Glutamatergic neuron (in vitro differentiated cells): ENCODE data around the gene CORO7. TPM values are rescaled to one million over a fixed set of nuclear protein-coding genes. Genes with fewer than 3 reads are reported as not detected.

Source experiments
- DNase-seq: peaks from one replicate; pipeline ENCODE4 v3.0.0; 2022
- H3K27ac Mint-ChIP-seq: one replicate; pipeline ENCODE4 v1.8.0; 2020; ENCODE audit warnings: mild to moderate bottlenecking, mixed read lengths, inconsistent platforms; ENCODE audit not compliant: unreplicated experiment
- H3K27me3 Mint-ChIP-seq: one replicate; pipeline ENCODE4 v1.8.0; 2020; ENCODE audit warnings: mild to moderate bottlenecking, moderate library complexity, mixed read lengths, inconsistent platforms; ENCODE audit not compliant: unreplicated experiment
- H3K36me3 Mint-ChIP-seq: one replicate; pipeline ENCODE4 v1.8.0; 2020; ENCODE audit warnings: mild to moderate bottlenecking, mixed read lengths, inconsistent platforms; ENCODE audit not compliant: unreplicated experiment
- H3K4me1 Mint-ChIP-seq: one replicate; pipeline ENCODE4 v1.8.0; 2020; ENCODE audit warnings: mild to moderate bottlenecking, low read depth, mixed read lengths, inconsistent platforms; ENCODE audit not compliant: unreplicated experiment
- H3K4me3 Mint-ChIP-seq: one replicate; pipeline ENCODE4 v1.8.0; 2020; ENCODE audit warnings: mild to moderate bottlenecking, mixed read lengths, inconsistent platforms; ENCODE audit not compliant: unreplicated experiment
- H3K9me3 Mint-ChIP-seq: one replicate; pipeline ENCODE4 v1.8.0; 2020; ENCODE audit warnings: mild to moderate bottlenecking, moderate library complexity, mixed read lengths, inconsistent platforms; ENCODE audit not compliant: unreplicated experiment
- total RNA-seq: library from RNA; stranded (reverse); fragmentation: NEBNext Ultra II Directional; extraction: Animal tissue kit (Norgen Biotek cat#: 25700); gene quantifications from one replicate; pipeline ENCODE4 v1.2.1, GENCODE V29; 2021; ENCODE audit not compliant: unreplicated experiment
- TF ChIP-seq, protein P1 (sequence below): fragments of 200-600 bp; sonication (generic); IDR thresholded peaks from one replicate; pipeline ENCODE4 v1.5.0; 2021; ENCODE audit not compliant: partially characterized antibody, unreplicated experiment

CORO7 gene
- total RNA-seq, 1 donor from 2014 or later, result 200 TPM

DNA sequence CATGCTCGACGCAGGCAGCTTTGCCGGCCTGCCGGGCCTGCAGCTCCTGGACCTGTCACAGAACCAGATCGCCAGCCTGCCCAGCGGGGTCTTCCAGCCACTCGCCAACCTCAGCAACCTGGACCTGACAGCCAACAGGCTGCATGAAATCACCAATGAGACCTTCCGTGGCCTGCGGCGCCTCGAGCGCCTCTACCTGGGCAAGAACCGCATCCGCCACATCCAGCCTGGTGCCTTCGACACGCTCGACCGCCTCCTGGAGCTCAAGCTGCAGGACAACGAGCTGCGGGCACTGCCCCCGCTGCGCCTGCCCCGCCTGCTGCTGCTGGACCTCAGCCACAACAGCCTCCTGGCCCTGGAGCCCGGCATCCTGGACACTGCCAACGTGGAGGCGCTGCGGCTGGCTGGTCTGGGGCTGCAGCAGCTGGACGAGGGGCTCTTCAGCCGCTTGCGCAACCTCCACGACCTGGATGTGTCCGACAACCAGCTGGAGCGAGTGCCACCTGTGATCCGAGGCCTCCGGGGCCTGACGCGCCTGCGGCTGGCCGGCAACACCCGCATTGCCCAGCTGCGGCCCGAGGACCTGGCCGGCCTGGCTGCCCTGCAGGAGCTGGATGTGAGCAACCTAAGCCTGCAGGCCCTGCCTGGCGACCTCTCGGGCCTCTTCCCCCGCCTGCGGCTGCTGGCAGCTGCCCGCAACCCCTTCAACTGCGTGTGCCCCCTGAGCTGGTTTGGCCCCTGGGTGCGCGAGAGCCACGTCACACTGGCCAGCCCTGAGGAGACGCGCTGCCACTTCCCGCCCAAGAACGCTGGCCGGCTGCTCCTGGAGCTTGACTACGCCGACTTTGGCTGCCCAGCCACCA, 35.1 kb downstream of the CORO7 start:
- DNase-seq, result peak; percentile 9
- H3K4me1 Mint-ChIP-seq, result peaks cover 7% of the 10 kb centered on the region
- TF ChIP-seq, protein P1, sequence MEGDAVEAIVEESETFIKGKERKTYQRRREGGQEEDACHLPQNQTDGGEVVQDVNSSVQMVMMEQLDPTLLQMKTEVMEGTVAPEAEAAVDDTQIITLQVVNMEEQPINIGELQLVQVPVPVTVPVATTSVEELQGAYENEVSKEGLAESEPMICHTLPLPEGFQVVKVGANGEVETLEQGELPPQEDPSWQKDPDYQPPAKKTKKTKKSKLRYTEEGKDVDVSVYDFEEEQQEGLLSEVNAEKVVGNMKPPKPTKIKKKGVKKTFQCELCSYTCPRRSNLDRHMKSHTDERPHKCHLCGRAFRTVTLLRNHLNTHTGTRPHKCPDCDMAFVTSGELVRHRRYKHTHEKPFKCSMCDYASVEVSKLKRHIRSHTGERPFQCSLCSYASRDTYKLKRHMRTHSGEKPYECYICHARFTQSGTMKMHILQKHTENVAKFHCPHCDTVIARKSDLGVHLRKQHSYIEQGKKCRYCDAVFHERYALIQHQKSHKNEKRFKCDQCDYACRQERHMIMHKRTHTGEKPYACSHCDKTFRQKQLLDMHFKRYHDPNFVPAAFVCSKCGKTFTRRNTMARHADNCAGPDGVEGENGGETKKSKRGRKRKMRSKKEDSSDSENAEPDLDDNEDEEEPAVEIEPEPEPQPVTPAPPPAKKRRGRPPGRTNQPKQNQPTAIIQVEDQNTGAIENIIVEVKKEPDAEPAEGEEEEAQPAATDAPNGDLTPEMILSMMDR, result no peak
- no peak overlapping the region for H3K4me3 Mint-ChIP-seq
- H3K27me3 Mint-ChIP-seq, result peaks cover 14% of the 10 kb centered on the region
- peaks cover 4% of the 10 kb centered on the region for H3K9me3 Mint-ChIP-seq
- H3K27ac Mint-ChIP-seq, result no peak overlapping the region
- no peaks in the 10 kb centered on the region for H3K36me3 Mint-ChIP-seq

DNA sequence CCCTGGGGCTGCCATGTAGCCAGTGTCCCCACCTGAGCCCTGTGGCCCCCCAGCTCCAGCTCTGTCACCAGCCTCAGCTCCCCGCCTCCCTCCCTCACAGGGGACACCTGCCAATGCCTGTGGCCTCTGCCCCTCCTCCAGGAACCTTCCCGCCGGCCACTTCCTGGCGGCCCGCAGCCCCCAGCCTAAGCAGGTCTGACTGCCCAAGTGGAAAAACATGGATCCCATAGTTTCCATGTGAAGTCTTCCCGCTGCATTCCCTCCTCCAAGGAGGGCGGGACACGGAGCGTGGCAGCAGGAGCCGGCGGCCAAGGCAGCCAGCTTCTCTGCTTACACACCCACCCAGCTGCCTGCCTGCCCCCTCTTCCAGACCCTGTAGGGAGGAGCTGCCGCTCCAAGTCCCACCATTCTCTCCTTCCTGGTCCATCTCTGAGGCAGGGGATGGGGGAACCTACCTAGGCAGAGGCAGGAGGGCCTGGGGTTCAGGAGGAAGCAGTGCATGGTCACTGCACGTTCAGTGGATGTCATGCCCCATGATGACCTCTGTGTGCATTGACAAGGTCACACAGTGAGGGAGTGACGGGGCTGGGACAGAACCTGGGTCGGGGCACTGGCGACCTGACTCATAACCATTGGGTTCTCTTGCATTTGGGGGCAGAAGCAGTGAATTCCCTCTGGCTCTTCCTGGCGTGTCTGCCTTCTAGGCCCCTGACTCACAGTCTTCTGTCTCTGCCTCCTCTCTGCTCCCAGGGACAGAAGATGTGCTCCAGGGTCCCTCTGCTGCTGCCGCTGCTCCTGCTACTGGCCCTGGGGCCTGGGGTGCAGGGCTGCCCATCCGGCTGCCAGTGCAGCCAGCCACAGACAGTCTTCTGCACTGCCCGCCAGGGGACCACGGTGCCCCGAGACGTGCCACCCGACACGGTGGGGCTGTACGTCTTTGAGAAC, 36.0 kb downstream of the CORO7 start:
- Mint-ChIP-seq H3K4me3 (no peak overlapping the region), H3K36me3 (no peaks in the 10 kb centered on the region), H3K4me1 (peaks cover 8% of the 10 kb centered on the region), H3K27ac (no peak overlapping the region), H3K27me3 (peaks cover 15% of the 10 kb centered on the region), H3K9me3 (peaks cover 4% of the 10 kb centered on the region)
- TF ChIP-seq, protein P1, result no peak
- DNase-seq, result no peak

DNA sequence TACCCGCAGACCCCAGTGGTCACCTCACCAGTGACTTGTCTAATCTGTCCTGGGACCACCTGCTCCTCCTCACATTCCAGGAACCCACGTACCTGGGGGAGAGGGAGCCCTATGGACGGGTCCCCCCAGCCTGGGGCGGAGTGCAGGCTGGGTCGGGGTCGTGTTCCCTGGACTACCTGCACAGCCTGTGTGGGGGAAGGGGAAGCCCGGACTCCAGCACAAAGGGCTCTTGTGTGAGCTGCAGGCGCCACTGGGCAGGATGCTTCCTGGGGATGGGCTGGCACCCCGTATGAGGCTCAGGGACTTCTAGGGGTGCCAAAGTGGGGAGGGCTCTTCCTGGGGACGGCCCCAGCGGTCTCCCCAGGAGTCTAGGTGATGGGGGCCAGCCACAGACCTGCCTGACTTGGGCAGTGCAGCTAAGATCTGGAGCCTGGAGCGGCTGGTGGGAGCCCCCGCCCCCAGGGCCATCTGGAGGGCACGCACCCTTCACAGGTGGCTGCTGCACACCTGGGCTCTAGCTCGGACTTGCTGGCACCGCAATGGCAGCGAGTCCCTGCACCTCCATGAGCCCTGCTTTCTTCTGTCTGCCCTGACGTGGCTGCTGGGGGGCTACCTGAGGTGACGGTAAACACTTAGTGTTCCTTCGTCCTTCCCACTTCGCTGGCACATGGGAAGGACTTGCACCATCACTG, 37.3 kb downstream of the CORO7 start:
- DNase-seq, result no peak
- H3K4me1 Mint-ChIP-seq, result peaks cover 7% of the 10 kb centered on the region
- H3K9me3 Mint-ChIP-seq, result peaks cover 4% of the 10 kb centered on the region
- H3K27ac Mint-ChIP-seq, result no peak overlapping the region
- peaks cover 14% of the 10 kb centered on the region for H3K27me3 Mint-ChIP-seq
- no peaks in the 10 kb centered on the region for H3K36me3 Mint-ChIP-seq
- no peak overlapping the region for H3K4me3 Mint-ChIP-seq
- TF ChIP-seq, protein P1, result no peak

DNA sequence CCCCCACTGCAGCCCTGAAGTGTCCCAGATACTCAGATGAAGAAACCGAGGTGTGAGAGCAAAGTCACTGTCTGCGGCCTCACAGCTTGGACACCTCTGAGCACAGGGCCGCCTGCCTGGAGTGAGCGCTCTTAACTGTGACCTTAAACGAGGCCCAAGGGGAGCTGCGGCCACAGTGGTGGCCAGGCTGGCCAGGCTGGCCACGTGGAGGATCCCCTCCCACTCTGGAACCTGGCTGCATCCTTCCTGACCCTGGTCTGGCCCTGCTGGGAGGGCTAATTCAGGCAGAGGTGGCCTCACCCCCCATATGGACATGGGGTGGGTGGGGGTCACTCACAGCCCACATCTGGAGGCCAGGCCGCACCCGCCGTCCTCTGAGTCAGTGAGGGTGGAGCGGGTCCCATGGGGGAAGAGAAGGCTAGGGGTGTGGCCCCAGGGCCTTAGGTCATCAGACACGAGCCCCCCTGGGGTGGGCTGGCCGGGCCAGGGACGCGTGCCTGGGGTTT, 38.2 kb downstream of the CORO7 start:
- H3K4me3 Mint-ChIP-seq, result no peak overlapping the region
- H3K27ac Mint-ChIP-seq, result no peak overlapping the region
- H3K9me3 Mint-ChIP-seq, result peaks cover 2% of the 10 kb centered on the region
- peaks cover 7% of the 10 kb centered on the region for H3K4me1 Mint-ChIP-seq
- no peaks in the 10 kb centered on the region for H3K36me3 Mint-ChIP-seq
- H3K27me3 Mint-ChIP-seq, result peaks cover 12% of the 10 kb centered on the region
- TF ChIP-seq, protein P1, result no peak
- DNase-seq, result no peak
